Neutrophil (primary cell): ENCODE measurements around the gene CYP4F8.

Experiments
- H3K27ac ChIP-seq: fragments of 200-600 bp; sonication (generic); 2 replicates; pipeline ENCODE4 v1.5.1; 2016; ENCODE audit warnings: mild to moderate bottlenecking, moderate library complexity
- H3K27me3 ChIP-seq: fragments of 200-600 bp; sonication (generic); 2 replicates; pipeline ENCODE4 v1.6.0; 2016; ENCODE audit warnings: mild to moderate bottlenecking
- H3K36me3 ChIP-seq: fragments of 200-600 bp; sonication (generic); 2 replicates; pipeline ENCODE4 v1.5.1; 2017
- H3K4me1 ChIP-seq, 2 experiments: fragments of 200-600 bp in 1 of 2; sonication (generic) in 1 of 2; 1 replicate in 1 of 2; 2 replicates in 1 of 2; pipeline versions ENCODE4 v1.5.1 to v1.6.1; 2013 to 2016; ENCODE audit warnings: low read depth in 1 of 2, low read length in 1 of 2, mild to moderate bottlenecking in 1 of 2, moderate library complexity in 1 of 2; ENCODE audit not compliant: control insufficient read depth in 1 of 2, insufficient read depth in 1 of 2
- H3K4me3 ChIP-seq, 2 experiments: fragments of 200-600 bp in 1 of 2; sonication (generic) in 1 of 2; 1 replicate in 1 of 2; 2 replicates in 1 of 2; pipeline ENCODE4 v1.5.1; 2013 to 2016; ENCODE audit warnings: low read depth in 1 of 2, low read length in 1 of 2, mild to moderate bottlenecking in 1 of 2, moderate library complexity in 1 of 2
- H3K9me3 ChIP-seq: fragments of 200-600 bp; sonication (generic); 2 replicates; pipeline ENCODE4 v1.5.1; 2016
- CTCF ChIP-seq: fragments of 200-600 bp; sonication (generic); IDR thresholded peaks from 2 replicates; pipeline ENCODE4 v1.5.1; 2016; ENCODE audit warnings: antibody characterized with exemption

CYP4F8 gene

GRCh38 chr19:15636026-15636425 lies 21.0 kb downstream of the CYP4F8 start:
- H3K27ac ChIP-seq = peak overlapping the region; percentile 90
- H3K27me3 ChIP-seq = no peaks in the 10 kb centered on the region
- H3K4me3 ChIP-seq = peak overlapping the region in 1 of 2 experiments; percentile 19
- no peaks in the 10 kb centered on the region for H3K9me3 ChIP-seq
- H3K36me3 ChIP-seq = no peaks in the 10 kb centered on the region
- peaks cover 94 to 97% of the 10 kb centered on the region in 2 experiments for H3K4me1 ChIP-seq
- no peak for TF ChIP-seq CTCF

- Histone ChIP-seq H3K9me3 (no peaks in the 10 kb centered on the region), H3K27ac (peak overlapping the region; percentile 100), H3K36me3 (peaks cover 13% of the 10 kb centered on the region), H3K27me3 (no peaks in the 10 kb centered on the region), H3K4me3 (peak overlapping the region; percentile 74 to 75), H3K4me1 (peaks cover 96 to 97% of the 10 kb centered on the region in 2 experiments)
- no peak for TF ChIP-seq CTCF
Observed at GRCh38 chr19:15639596-15639995, 24.6 kb downstream of the CYP4F8 start.

DNA sequence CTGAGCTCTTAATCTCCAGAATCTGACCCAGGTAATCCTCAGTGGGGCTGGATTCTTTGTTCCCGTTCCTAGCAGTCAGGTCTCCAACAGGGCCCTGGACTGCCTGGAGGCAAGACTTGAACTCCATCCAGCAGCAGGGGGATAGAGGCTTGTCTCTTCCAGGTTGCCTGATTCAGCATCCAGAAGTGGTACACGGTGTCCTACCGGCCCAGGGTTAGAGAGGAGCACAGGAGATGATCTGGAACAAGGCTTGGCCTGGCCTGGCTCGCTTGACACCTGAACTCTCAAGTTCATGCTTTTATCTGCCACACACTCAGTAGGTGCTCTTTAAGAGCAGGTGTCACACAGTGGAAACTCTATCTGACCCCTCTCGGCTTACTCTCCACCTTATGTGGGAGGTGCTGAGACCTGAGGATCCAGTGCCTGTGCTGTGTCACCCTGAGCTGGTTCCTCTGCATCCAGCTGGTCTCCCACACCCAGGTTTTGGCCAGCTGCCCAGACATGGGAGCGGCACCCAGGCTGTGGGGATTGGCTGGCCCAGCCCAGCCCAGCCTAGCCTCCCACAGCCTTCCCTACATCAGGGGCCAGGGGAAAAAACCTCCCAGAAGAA lies 25.4 kb downstream of the CYP4F8 start, which contains the start of gene CYP4F3:
Gene CYP4F3 (plus strand): TSS at position 604 of the 610 bp plus-strand sequence. CDS start 519 bp downstream, outside the sequence.
- TF ChIP-seq CTCF = no peak
- Histone ChIP-seq H3K9me3 (no peaks in the 10 kb centered on the region), H3K4me1 (peaks cover 96 to 97% of the 10 kb centered on the region in 2 experiments), H3K4me3 (peak within 1 kb of the TSS; percentile 74 to 75), H3K27me3 (no peaks in the 10 kb centered on the region), H3K36me3 (peaks cover 20% of the 10 kb centered on the region), H3K27ac (peak within 1 kb of the TSS; percentile 100)

GRCh38 chr19:15640904-15641597 lies 26.0 kb downstream of the CYP4F8 start:
- H3K27me3 ChIP-seq = no peaks in the 10 kb centered on the region
- H3K27ac ChIP-seq = peak overlapping the region; percentile 100
- H3K36me3 ChIP-seq = peaks cover 26% of the 10 kb centered on the region
- H3K4me1 ChIP-seq = peaks cover 96 to 97% of the 10 kb centered on the region in 2 experiments
- H3K4me3 ChIP-seq = peak overlapping the region; percentile 74 to 75
- no peaks in the 10 kb centered on the region for H3K9me3 ChIP-seq
- TF ChIP-seq CTCF = no peak

GRCh38 chr19:15641901-15642491 lies 27.0 kb downstream of the CYP4F8 start:
- Histone ChIP-seq H3K27me3 (no peaks in the 10 kb centered on the region), H3K27ac (peak overlapping the region; percentile 100), H3K4me3 (peak overlapping the region; percentile 74 to 75), H3K9me3 (no peaks in the 10 kb centered on the region), H3K4me1 (peaks cover 96 to 97% of the 10 kb centered on the region in 2 experiments), H3K36me3 (peaks cover 36% of the 10 kb centered on the region)
- no peak for TF ChIP-seq CTCF
